B cell (primary cell): ENCODE data around the gene NFKBIA. TPM values are rescaled to one million over a fixed set of nuclear protein-coding genes. Genes with fewer than 3 reads are reported as not detected.

Experiments
- ATAC-seq: fragments of 200-7000 bp; cut with Tn5 transposase; one replicate; pipeline ENCODE4 v1.10.0; 2021; ENCODE audit warnings: low read depth, mild to moderate bottlenecking, moderate number of reproducible peaks, moderate library complexity
- CTCF ChIA-PET: fragments of 350-600 bp; sonication (Branson Sonifier 250); formaldehyde crosslinking; loops from one replicate; lab custom pipeline; 2021; ENCODE audit warnings: antibody characterized with exemption, inconsistent platforms; lab: Charles Lee
- POLR2A ChIA-PET: fragments of 350-600 bp; sonication (Branson Sonifier 250); formaldehyde crosslinking; loops from one replicate; lab custom pipeline; 2021; ENCODE audit warnings: antibody characterized with exemption; lab: Charles Lee
- DNase-seq: peaks from one replicate; pipeline ENCODE4 v3.0.0; 2013
- H2AFZ ChIP-seq: 2 replicates; pipeline ENCODE4 v1.6.1; 2012; ENCODE audit warnings: mild to moderate bottlenecking, low read depth, low read length; ENCODE audit not compliant: insufficient read depth, poor library complexity, severe bottlenecking
- H3K27ac ChIP-seq, 2 donors: 1 replicate in 1 of 2; 2 replicates in 1 of 2; pipeline ENCODE4 v1.5.1; 2012 to 2013; ENCODE audit warnings: low read length in 2 of 2, mild to moderate bottlenecking in 2 of 2, moderate library complexity in 1 of 2
- H3K27me3 ChIP-seq, 4 experiments: fragments of 200-600 bp in 1 of 4; sonication (generic) in 1 of 4; replicated peaks in 1 of 4; 1 replicate in 2 of 4; 2 replicates in 2 of 4; pipeline versions ENCODE4 v1.6.1 to v1.7.0; 2013 to 2016; ENCODE audit warnings: low read length in 3 of 4, mild to moderate bottlenecking in 2 of 4, mixed read lengths in 1 of 4, moderate library complexity in 1 of 4; ENCODE audit not compliant: insufficient read depth in 4 of 4, control insufficient read depth in 3 of 4; ENCODE audit errors: control extremely low read depth in 1 of 4
- H3K36me3 ChIP-seq, 2 experiments: replicated peaks in 1 of 2; 1 replicate in 1 of 2; 2 replicates in 1 of 2; pipeline versions ENCODE4 v1.6.1 to v1.7.1; 2013; ENCODE audit warnings: low read length in 1 of 2; ENCODE audit not compliant: insufficient read depth in 2 of 2, control insufficient read depth in 1 of 2; ENCODE audit errors: control extremely low read depth in 1 of 2, extremely low read depth in 1 of 2
- H3K4me1 ChIP-seq, 2 donors: fragments of 200-600 bp in 1 of 2; sonication (generic) in 1 of 2; 1 replicate in 1 of 2; 2 replicates in 1 of 2; pipeline versions ENCODE4 v1.5.1 to v1.6.1; 2013 to 2017; ENCODE audit warnings: low read length in 2 of 2; ENCODE audit not compliant: control insufficient read depth in 2 of 2, insufficient read depth in 2 of 2
- H3K4me2 ChIP-seq: replicated peaks from 2 replicates; pipeline ENCODE3; 2012; ENCODE audit warnings: mild to moderate bottlenecking, low read depth, low read length; ENCODE audit not compliant: poor library complexity, severe bottlenecking
- H3K4me3 ChIP-seq, 5 experiments: fragments of 200-600 bp in 1 of 5; sonication (generic) in 1 of 5; 1 replicate in 3 of 5; 2 replicates in 2 of 5; pipeline versions ENCODE4 v1.5.1 to v1.7.0; 2011 to 2016; ENCODE audit warnings: low read length in 4 of 5, mild to moderate bottlenecking in 4 of 5, low read depth in 2 of 5, control low read depth in 1 of 5, moderate library complexity in 1 of 5; ENCODE audit not compliant: insufficient read depth in 1 of 5; ENCODE audit errors: control extremely low read depth in 1 of 5, extremely low read depth in 1 of 5
- H3K79me2 ChIP-seq: fragments of 200-600 bp; sonication (generic); one replicate; pipeline ENCODE4 v1.6.0; 2016; ENCODE audit warnings: low read length; ENCODE audit not compliant: control insufficient read depth, insufficient read depth
- H3K9ac ChIP-seq: fragments of 200-600 bp; sonication (generic); 2 replicates; pipeline ENCODE4 v1.6.1; 2017; ENCODE audit warnings: mild to moderate bottlenecking, low read length, moderate library complexity
- H3K9me3 ChIP-seq, 3 donors: one replicate each; pipeline versions ENCODE4 v1.6.1 to v1.7.1; 2013; ENCODE audit warnings: low read length in 2 of 3; ENCODE audit not compliant: control insufficient read depth in 2 of 3, insufficient read depth in 1 of 3; ENCODE audit errors: control extremely low read depth in 1 of 3
- H4K20me1 ChIP-seq: 2 replicates; pipeline ENCODE4 v1.6.0; 2012; ENCODE audit warnings: mild to moderate bottlenecking, low read length; ENCODE audit not compliant: insufficient read depth, control insufficient read depth, poor library complexity, severe bottlenecking
- H3K27ac Mint-ChIP-seq: one replicate; pipeline ENCODE4 v1.8.0; 2021; ENCODE audit warnings: mixed read lengths
- H3K27me3 Mint-ChIP-seq: one replicate; pipeline ENCODE4 v1.8.0; 2021; ENCODE audit warnings: mixed read lengths
- H3K4me1 Mint-ChIP-seq: one replicate; pipeline ENCODE4 v1.8.0; 2021; ENCODE audit warnings: mixed read lengths
- H3K4me3 Mint-ChIP-seq: one replicate; pipeline ENCODE4 v1.8.0; 2021; ENCODE audit warnings: mixed read lengths
- H3K9me3 Mint-ChIP-seq: one replicate; pipeline ENCODE4 v1.8.0; 2022; ENCODE audit warnings: mixed read lengths; ENCODE audit not compliant: insufficient read depth
- EZH2 ChIP-seq: IDR thresholded peaks from 2 replicates; pipeline ENCODE4 v1.6.1; 2012; ENCODE audit warnings: borderline replicate concordance, low read depth, mild to moderate bottlenecking, moderate library complexity, low read length; ENCODE audit not compliant: insufficient read depth, poor library complexity, severe bottlenecking
- WGBS: methylation state at CpG from one replicate; pipeline ENCODE4 v1.1.5; 2013; ENCODE audit warnings: missing lambda C conversion rate; ENCODE audit not compliant: insufficient coverage; 5-methylcytosine and 5-hydroxymethylcytosine counted together
- intact Hi-C: fragments of 100-400 bp; cut with micrococcal nuclease; formaldehyde crosslinking; loops from one replicate; pipeline ENCODE4 v1.10.0; 2022
- polyA plus RNA-seq: library from polyadenylated mRNA; depleted of rRNA; stranded (reverse); fragments of >200 nt; gene quantifications from 2 replicates; pipeline ENCODE4 v1.2.3, GENCODE V29; 2012
- total RNA-seq, 2 donors: library from RNA; stranded (reverse); fragments of 120-200 nt in 1 of 2; gene quantifications; 1 replicate in 1 of 2; 2 replicates in 1 of 2; pipeline versions ENCODE4 v1.2.3 to v1.2.4, GENCODE V29; 2013 to 2022
- TF ChIP-seq, protein P1 (sequence below): fragments of 200-600 bp; IDR thresholded peaks from one replicate; pipeline ENCODE4 v1.8.0; 2022; ENCODE audit warnings: antibody characterized with exemption, mild to moderate bottlenecking

Gene NFKBIA
- total and polyA plus RNA-seq, 2 donors (not counting 1 experiment from before 2014, with no cell fraction given), result 308 to 3,195 TPM

DNA sequence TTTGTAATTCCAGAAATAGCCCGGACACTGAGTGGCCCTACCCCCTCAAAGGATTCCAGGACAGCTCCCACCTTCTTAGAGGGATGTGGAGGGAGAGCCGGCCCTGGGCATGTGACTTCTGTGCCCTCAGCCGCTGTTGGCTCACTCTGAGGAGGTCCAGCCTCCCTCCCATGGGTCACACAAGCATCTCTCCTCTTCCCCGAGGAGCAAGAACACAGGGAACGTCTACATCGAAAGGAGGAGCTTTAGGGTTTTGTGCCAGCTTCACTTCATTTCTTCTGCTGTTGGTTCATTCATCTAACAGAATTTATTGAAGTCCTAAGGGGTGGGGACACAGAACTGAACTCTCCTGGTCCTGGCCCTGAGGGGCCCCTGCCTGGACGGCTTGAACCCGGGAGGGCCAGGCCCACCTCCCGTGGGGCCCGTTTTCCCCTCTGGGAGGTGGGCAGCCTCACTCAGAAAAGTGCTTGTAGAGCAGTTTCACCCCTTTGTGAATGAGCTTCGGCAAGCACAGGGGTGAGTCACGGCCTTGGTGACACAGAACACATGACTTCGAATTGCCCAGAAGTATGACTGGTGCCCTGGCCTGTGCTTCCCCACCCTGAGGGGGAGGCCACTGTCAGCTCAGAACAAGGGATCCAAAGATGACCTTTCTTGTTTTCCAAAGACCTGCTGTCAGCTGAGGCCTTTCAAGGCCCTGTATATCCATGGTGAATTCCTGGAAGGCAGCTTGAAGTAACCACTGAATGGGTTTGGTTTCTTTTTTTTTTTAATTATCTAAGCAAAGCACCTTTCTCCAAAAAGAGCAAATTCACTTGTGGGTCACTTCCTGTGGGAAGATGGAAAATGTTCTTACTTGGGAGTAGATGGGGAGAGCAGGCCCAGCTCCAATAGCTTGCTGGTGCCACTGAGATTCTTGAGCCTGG, 39.2 kb downstream of the NFKBIA start:
- Histone ChIP-seq H4K20me1 (no peaks in the 10 kb centered on the region), H3K27me3 (no peaks in the 10 kb centered on the region), H3K9ac (no peak overlapping the region), H3K9me3 (no peaks in the 10 kb centered on the region), H3K4me1 (peaks cover 26% of the 10 kb centered on the region in 2 donors), H2AFZ (peak overlapping the region; percentile 42), H3K4me2 (no peak overlapping the region), H3K4me3 (no peak overlapping the region), H3K27ac (no peak overlapping the region), H3K79me2 (no peaks in the 10 kb centered on the region), H3K36me3 (no peaks in the 10 kb centered on the region)
- Mint-ChIP-seq H3K27ac (no peak overlapping the region), H3K27me3 (no peaks in the 10 kb centered on the region), H3K4me3 (no peak overlapping the region), H3K9me3 (no peaks in the 10 kb centered on the region), H3K4me1 (peaks cover 29% of the 10 kb centered on the region)
- intact Hi-C loops, result loop anchor here (5.0 kb wide), 1 partner anchor 37 kb away; the partner anchor contains the start of gene NFKBIA
- no peak for DNase-seq
- WGBS, result 43% methylated on average over 8 of the region's 13 CpGs
- no peak for ATAC-seq
- ChIA-PET POLR2A (interaction anchor here (1.1 kb wide), 1 partner anchor 39 kb away, joined by 5 read pairs; the partner anchor contains the start of gene NFKBIA), CTCF (interaction anchor here (0.5 kb wide), 1 partner anchor 56 kb away, joined by 3 read pairs; no protein-coding TSS in a partner anchor)
- TF ChIP-seq, protein P1, sequence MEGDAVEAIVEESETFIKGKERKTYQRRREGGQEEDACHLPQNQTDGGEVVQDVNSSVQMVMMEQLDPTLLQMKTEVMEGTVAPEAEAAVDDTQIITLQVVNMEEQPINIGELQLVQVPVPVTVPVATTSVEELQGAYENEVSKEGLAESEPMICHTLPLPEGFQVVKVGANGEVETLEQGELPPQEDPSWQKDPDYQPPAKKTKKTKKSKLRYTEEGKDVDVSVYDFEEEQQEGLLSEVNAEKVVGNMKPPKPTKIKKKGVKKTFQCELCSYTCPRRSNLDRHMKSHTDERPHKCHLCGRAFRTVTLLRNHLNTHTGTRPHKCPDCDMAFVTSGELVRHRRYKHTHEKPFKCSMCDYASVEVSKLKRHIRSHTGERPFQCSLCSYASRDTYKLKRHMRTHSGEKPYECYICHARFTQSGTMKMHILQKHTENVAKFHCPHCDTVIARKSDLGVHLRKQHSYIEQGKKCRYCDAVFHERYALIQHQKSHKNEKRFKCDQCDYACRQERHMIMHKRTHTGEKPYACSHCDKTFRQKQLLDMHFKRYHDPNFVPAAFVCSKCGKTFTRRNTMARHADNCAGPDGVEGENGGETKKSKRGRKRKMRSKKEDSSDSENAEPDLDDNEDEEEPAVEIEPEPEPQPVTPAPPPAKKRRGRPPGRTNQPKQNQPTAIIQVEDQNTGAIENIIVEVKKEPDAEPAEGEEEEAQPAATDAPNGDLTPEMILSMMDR, result no peak
- no peak for TF ChIP-seq EZH2

DNA sequence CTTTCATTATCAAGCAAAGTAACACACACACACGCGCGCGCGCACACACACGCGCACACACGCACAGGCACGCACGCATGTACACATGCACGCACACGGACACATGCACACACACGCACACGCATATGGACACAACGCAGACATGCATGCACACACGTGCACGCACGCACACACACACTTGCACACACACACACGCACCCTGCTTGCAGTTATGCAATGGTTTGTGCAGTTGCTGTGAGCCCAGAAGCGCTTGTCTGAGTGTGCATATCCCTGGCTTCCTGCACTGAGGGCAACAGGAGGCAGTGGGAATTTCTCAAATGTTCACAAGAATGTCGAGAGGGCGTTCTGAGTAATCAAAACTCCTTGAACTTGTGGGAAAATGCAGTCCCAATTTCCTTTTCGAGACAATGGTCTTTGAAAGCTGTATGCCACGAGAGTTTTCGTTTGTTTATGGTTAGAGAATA, 41.6 kb downstream of the NFKBIA start:
- Histone ChIP-seq H3K4me3 (no peak overlapping the region), H4K20me1 (no peaks in the 10 kb centered on the region), H3K4me2 (no peak overlapping the region), H2AFZ (no peak overlapping the region), H3K27ac (no peak overlapping the region), H3K4me1 (peaks cover 14 to 16% of the 10 kb centered on the region in 2 donors), H3K79me2 (no peaks in the 10 kb centered on the region), H3K27me3 (no peaks in the 10 kb centered on the region), H3K9me3 (no peaks in the 10 kb centered on the region), H3K36me3 (no peaks in the 10 kb centered on the region), H3K9ac (no peak overlapping the region)
- H3K4me3 Mint-ChIP-seq, result no peak overlapping the region
- POLR2A ChIA-PET, result no interaction called here
- no peaks in the 10 kb centered on the region for H3K27me3 Mint-ChIP-seq
- ATAC-seq (no peak), DNase-seq (no peak)
- intact Hi-C loops, result no loop called here
- no peak overlapping the region for H3K27ac Mint-ChIP-seq
- CTCF ChIA-PET, result no interaction called here
- H3K9me3 Mint-ChIP-seq, result no peaks in the 10 kb centered on the region
- TF ChIP-seq, protein P1, result no peak
- TF ChIP-seq EZH2, result no peak
- H3K4me1 Mint-ChIP-seq, result peaks cover 19% of the 10 kb centered on the region
- 97% methylated on average over 23 of the region's 25 CpGs for WGBS
